ENCODE results near the gene ENDOU. TPM values are rescaled to one million over a fixed set of nuclear protein-coding genes. Genes with fewer than 3 reads are reported as not detected.

The ENDOU gene
- total RNA-seq, 1 donor from 2014 or later, result not detected

DNA sequence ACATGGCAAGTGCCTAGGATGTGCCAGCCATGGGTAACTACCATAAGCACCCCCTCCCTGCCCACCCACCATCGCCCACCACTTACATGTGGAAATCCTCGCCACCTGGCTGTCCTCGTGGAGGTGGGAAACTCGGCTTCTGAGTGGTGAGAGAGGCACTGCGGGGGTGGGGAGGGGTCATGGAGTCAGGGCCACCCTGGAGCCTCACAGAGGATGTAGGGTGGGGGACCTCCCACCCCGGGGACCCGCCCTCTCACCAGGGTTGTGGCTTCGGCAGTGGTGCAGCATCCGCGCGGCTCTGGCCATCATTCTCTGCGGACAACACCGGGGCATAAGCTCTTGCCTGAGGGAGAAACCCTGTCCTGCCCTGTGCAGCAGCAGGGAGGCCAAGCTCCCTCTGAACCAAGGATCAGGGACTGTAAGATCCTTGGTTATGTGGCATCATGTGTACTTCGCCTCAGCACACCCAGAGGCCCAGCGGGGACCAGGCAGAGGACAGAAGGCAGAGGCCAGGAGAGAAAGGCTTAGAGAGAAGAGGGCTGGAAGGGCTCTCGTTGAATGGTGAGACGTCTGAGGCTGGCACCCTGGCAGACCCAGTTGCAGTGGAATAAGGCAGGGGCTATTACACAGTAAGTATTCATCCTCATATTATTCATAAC lies 12.8 kb upstream of the ENDOU start:
- no peak overlapping the region for H3K4me3 ChIP-seq (ENCODE audit: low read depth, low read length)
- no peak for DNase-seq (ENCODE audit: low read depth)
- TF ChIP-seq, protein P1, sequence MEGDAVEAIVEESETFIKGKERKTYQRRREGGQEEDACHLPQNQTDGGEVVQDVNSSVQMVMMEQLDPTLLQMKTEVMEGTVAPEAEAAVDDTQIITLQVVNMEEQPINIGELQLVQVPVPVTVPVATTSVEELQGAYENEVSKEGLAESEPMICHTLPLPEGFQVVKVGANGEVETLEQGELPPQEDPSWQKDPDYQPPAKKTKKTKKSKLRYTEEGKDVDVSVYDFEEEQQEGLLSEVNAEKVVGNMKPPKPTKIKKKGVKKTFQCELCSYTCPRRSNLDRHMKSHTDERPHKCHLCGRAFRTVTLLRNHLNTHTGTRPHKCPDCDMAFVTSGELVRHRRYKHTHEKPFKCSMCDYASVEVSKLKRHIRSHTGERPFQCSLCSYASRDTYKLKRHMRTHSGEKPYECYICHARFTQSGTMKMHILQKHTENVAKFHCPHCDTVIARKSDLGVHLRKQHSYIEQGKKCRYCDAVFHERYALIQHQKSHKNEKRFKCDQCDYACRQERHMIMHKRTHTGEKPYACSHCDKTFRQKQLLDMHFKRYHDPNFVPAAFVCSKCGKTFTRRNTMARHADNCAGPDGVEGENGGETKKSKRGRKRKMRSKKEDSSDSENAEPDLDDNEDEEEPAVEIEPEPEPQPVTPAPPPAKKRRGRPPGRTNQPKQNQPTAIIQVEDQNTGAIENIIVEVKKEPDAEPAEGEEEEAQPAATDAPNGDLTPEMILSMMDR (conservative IDR thresholded peaks at IDR 0.05; ENCODE audit: low read depth, low read length), result no peak

DNA sequence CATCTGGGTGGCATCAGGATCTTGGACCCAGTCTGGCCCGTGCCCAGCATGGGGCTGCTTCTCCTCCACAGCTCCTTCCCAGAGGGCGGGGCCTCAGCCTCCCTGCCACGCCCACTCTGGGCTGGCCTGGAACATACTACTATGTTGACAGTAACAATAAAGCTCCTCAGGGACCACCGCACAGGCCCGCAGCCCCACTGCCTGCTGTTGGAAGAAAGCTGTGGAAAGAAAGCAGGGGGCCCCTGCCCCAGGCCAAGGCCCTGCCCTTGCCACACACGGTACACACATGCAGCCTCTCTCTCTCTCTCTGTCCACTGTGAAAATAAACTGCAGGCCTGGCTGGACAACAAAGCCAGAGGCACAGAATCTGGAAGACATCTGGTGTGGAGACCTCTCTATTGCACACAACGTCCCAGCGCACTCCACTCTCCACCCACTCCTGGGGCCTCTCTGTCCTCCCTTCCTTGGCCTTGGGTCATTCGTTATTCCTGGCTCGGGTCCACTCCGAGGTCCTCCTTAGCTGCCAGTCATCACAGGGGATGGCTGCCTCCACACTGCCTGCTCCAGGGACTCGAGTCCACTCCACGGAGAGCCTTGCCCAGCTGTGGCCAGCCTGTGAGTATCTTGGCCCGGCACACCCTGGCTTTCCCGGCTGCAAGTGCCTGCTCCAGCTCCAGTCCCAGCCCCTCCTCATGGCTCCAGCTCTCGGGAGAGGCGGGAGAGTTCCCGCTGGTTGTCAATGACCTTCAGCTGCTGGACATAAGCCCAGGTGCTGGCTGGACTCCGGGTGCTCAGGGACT lies 11.8 kb upstream of the ENDOU start:
- TF ChIP-seq, protein P1 (conservative IDR thresholded peaks at IDR 0.05; ENCODE audit: low read depth, low read length), result no peak
- no peak overlapping the region for H3K4me3 ChIP-seq (ENCODE audit: low read depth, low read length)
- DNase-seq (ENCODE audit: low read depth), result no peak

DNA sequence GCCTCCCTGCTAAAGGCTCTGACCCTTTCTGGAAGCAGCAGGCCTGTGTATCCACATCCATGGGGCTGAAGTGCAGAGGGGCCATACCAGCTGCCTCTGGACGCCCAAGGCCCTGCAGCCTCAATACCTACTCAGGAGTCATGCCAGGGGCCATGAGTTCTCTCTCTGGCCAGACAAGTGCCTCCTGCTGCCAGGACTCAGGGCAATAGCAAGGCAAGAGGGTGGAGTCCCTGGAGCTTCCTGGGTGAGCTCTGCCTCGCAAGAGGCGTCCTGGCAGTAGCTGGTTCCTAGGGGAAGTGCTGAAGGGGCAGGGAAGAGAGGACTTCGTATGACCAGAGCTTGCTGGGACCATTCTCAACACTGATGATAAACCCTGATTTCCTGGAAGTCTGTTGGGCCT lies 10.9 kb upstream of the ENDOU start:
- DNase-seq (ENCODE audit: low read depth), result no peak
- TF ChIP-seq, protein P1 (conservative IDR thresholded peaks at IDR 0.05; ENCODE audit: low read depth, low read length), result no peak
- no peak overlapping the region for H3K4me3 ChIP-seq (ENCODE audit: low read depth, low read length)

DNA sequence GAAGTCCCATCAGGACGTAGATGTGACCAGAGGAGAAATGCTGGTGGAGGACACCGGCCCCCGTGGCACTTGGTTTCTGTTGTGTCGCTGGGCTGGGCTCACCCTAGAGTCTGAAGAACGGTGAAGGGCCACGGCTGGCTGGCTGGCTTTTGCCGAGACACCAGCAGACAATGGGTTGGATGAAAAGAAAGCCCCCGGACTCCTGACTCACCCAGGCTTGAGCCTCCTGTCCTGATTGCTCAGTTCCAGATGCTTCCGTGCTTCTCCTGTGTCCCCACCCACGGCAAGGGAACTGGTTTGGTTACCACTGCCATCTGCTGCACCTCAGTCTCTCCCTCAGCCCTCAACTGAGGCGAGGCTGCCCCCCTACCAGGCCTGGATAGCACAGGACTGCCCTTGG lies 10.4 kb upstream of the ENDOU start:
- DNase-seq (ENCODE audit: low read depth), result no peak
- no peak overlapping the region for H3K4me3 ChIP-seq (ENCODE audit: low read depth, low read length)
- TF ChIP-seq, protein P1 (conservative IDR thresholded peaks at IDR 0.05; ENCODE audit: low read depth, low read length), result no peak

DNA sequence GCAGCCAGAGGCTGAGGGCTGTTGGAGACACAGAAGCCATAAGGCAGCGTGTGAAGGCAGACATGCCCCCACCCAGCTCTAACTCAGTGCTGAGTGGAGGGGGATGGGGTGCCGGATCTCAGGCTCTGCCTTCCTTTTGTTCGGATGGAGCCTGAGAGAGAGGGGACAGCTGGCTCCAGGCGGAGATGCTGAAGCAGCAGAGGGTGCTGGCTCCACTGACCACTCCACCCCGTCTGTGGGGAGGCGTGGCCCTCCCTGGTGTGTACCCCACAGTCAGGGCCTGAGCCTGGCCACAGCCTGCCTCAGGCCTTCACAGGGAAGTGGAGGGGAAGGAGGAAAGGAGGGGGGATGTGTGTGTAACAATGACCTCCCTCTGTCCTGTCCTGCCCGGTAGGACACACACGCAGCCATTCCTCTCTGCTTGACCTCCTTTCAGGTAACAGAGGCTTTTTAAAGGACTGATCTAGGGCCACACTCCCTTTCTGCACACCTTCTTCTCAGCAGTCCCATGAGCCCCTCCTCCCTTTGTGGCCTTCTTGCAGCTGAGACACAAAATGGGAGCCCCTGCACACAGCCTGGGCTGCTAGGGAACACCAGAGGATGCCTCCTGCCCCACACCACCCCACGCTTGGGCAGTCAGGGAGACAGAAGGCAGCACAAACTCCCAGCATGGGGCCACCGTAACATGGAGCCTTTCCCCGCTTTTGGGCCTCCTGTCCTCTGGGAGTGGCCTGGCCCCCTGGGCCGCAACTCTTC lies 9.6 kb upstream of the ENDOU start:
- DNase-seq (ENCODE audit: low read depth), result no peak

DNA sequence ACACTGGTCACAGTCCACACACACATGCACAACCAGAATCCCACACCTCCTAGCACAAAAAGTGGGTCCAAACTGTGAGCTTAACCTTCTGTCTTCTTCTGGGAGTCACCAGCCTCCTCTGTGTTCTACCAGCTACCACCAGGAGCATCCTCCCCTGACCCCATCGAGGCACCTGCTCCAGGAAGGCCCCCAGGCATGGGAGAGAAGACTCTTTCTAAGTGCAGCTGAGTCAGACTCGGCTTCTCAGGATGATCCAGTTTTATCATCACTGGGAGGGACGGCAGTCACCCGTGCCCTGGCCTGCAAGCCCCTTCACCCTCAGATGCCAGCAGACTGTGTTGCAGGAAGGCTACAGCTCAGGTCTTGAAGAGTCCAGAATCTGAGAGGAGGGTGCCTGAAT lies 7.9 kb upstream of the ENDOU start:
- DNase-seq (ENCODE audit: low read depth), result no peak

More for the DNA sequence above, 9.6 kb upstream of the ENDOU start:
- no peak overlapping the region for H3K4me3 ChIP-seq (ENCODE audit: low read depth, low read length)
- TF ChIP-seq, protein P1 (conservative IDR thresholded peaks at IDR 0.05; ENCODE audit: low read depth, low read length), result no peak

More for the DNA sequence above, 7.9 kb upstream of the ENDOU start:
- no peak overlapping the region for H3K4me3 ChIP-seq (ENCODE audit: low read depth, low read length)
- TF ChIP-seq, protein P1 (conservative IDR thresholded peaks at IDR 0.05; ENCODE audit: low read depth, low read length), result no peak

All from epithelial cell of proximal tubule (primary cell).